NT2/D1 (cell line): ENCODE measurements around the gene TFDP1.

Experiments used
- DNase-seq: peaks from one replicate; pipeline ENCODE4 v3.0.0-alpha.2; 2011; ENCODE audit warnings: low read depth, low spot score
- H3K27me3 ChIP-seq: 2 replicates; pipeline ENCODE4 v1.6.0; 2011; ENCODE audit warnings: mild to moderate bottlenecking; ENCODE audit not compliant: insufficient read length, insufficient read depth
- H3K36me3 ChIP-seq: 2 replicates; pipeline ENCODE4 v1.6.1; 2011; ENCODE audit warnings: mild to moderate bottlenecking, low read length, mixed read lengths; ENCODE audit not compliant: insufficient read depth, insufficient read length
- H3K4me1 ChIP-seq: 2 replicates; pipeline ENCODE4 v1.5.1; 2011; ENCODE audit not compliant: insufficient read depth, insufficient read length
- H3K4me3 ChIP-seq: 2 replicates; pipeline ENCODE4 v1.5.1; 2011; ENCODE audit warnings: low read depth; ENCODE audit not compliant: insufficient read length
- H3K9ac ChIP-seq: 2 replicates; pipeline ENCODE4 v1.6.0; 2011; ENCODE audit warnings: low read depth; ENCODE audit not compliant: insufficient read length
- H3K9me3 ChIP-seq: 2 replicates; pipeline ENCODE4 v1.5.1; 2011; ENCODE audit warnings: mild to moderate bottlenecking, low read length; ENCODE audit not compliant: insufficient read depth
- SUZ12 ChIP-seq: IDR thresholded peaks from 2 replicates; pipeline ENCODE4 v1.6.1; 2011; ENCODE audit not compliant: insufficient read length, insufficient read depth; ENCODE audit errors: extremely low read depth
- YY1 ChIP-seq: IDR thresholded peaks from 2 replicates; pipeline ENCODE4 v1.6.1; 2011; ENCODE audit not compliant: insufficient read length, insufficient read depth
- ZNF274 ChIP-seq: IDR thresholded peaks from 2 replicates; pipeline ENCODE4 v1.6.1; 2011; ENCODE audit warnings: mild to moderate bottlenecking, low read depth, low read length

The TFDP1 gene

GRCh38 chr13:113602291-113602988 is 17.9 kb downstream of the TFDP1 start:
- no peak overlapping the region for H3K4me3 ChIP-seq
- TF ChIP-seq SUZ12, result no peak
- no peak for TF ChIP-seq ZNF274
- TF ChIP-seq YY1, result no peak
- H3K36me3 ChIP-seq, result peaks cover 82% of the 10 kb centered on the region
- H3K9me3 ChIP-seq, result no peaks in the 10 kb centered on the region
- peaks cover 4% of the 10 kb centered on the region for H3K4me1 ChIP-seq
- no peak for DNase-seq
- H3K27me3 ChIP-seq, result no peaks in the 10 kb centered on the region
- H3K9ac ChIP-seq, result no peak overlapping the region

- H3K4me1 ChIP-seq, result peaks cover 4% of the 10 kb centered on the region
- H3K9me3 ChIP-seq, result no peaks in the 10 kb centered on the region
- H3K9ac ChIP-seq, result no peak overlapping the region
- H3K4me3 ChIP-seq, result no peak overlapping the region
- TF ChIP-seq ZNF274 (no peak), YY1 (no peak), SUZ12 (no peak)
- no peaks in the 10 kb centered on the region for H3K27me3 ChIP-seq
- peaks cover 81% of the 10 kb centered on the region for H3K36me3 ChIP-seq
- DNase-seq, result no peak
These were observed 18.7 kb downstream of the TFDP1 start for GRCh38 chr13:113603116-113603710.

GRCh38 chr13:113604186-113604585 is 19.6 kb downstream of the TFDP1 start:
- no peak for TF ChIP-seq ZNF274
- no peak for DNase-seq
- Histone ChIP-seq H3K27me3 (no peaks in the 10 kb centered on the region), H3K4me3 (no peak overlapping the region), H3K4me1 (peaks cover 4% of the 10 kb centered on the region), H3K9ac (no peak overlapping the region), H3K36me3 (peaks cover 81% of the 10 kb centered on the region), H3K9me3 (no peaks in the 10 kb centered on the region)

GRCh38 chr13:113605461-113605860 is 20.9 kb downstream of the TFDP1 start:
- no peak for DNase-seq
- Histone ChIP-seq H3K9me3 (no peaks in the 10 kb centered on the region), H3K4me3 (no peak overlapping the region), H3K36me3 (peaks cover 80% of the 10 kb centered on the region), H3K27me3 (no peaks in the 10 kb centered on the region), H3K9ac (no peak overlapping the region), H3K4me1 (peaks cover 4% of the 10 kb centered on the region)
- TF ChIP-seq SUZ12 (no peak), ZNF274 (no peak), YY1 (no peak)

GRCh38 chr13:113605866-113606438 is 21.4 kb downstream of the TFDP1 start:
- no peak overlapping the region for H3K9ac ChIP-seq
- no peak for TF ChIP-seq ZNF274
- TF ChIP-seq YY1, result no peak
- TF ChIP-seq SUZ12, result no peak
- DNase-seq, result no peak
- no peak overlapping the region for H3K4me3 ChIP-seq
- peaks cover 4% of the 10 kb centered on the region for H3K4me1 ChIP-seq
- H3K9me3 ChIP-seq, result no peaks in the 10 kb centered on the region
- peaks cover 80% of the 10 kb centered on the region for H3K36me3 ChIP-seq
- no peaks in the 10 kb centered on the region for H3K27me3 ChIP-seq

GRCh38 chr13:113607056-113607888 is 22.7 kb downstream of the TFDP1 start:
- no peak overlapping the region for H3K9ac ChIP-seq
- H3K36me3 ChIP-seq, result peaks cover 86% of the 10 kb centered on the region
- no peaks in the 10 kb centered on the region for H3K27me3 ChIP-seq
- TF ChIP-seq SUZ12 (no peak), YY1 (no peak), ZNF274 (no peak)
- H3K4me3 ChIP-seq, result no peak overlapping the region
- peaks cover 2% of the 10 kb centered on the region for H3K4me1 ChIP-seq
- H3K9me3 ChIP-seq, result no peaks in the 10 kb centered on the region
- DNase-seq, result no peak
